HG03095 (cell line): Measurements from ENCODE around the gene GPR37L1.
"Not testable (repeated sequence)": the region's sequence is repeated elsewhere in the genome, so short reads cannot be mapped to it uniquely, and the experiment has no call there.

Experiments used
- ATAC-seq: cut with Tn5 transposase; IDR thresholded peaks from one replicate; pipeline ENCODE4 v1.9.1; 2021; ENCODE audit warnings: moderate library complexity; ENCODE audit not compliant: unreplicated experiment

The GPR37L1 gene

DNA sequence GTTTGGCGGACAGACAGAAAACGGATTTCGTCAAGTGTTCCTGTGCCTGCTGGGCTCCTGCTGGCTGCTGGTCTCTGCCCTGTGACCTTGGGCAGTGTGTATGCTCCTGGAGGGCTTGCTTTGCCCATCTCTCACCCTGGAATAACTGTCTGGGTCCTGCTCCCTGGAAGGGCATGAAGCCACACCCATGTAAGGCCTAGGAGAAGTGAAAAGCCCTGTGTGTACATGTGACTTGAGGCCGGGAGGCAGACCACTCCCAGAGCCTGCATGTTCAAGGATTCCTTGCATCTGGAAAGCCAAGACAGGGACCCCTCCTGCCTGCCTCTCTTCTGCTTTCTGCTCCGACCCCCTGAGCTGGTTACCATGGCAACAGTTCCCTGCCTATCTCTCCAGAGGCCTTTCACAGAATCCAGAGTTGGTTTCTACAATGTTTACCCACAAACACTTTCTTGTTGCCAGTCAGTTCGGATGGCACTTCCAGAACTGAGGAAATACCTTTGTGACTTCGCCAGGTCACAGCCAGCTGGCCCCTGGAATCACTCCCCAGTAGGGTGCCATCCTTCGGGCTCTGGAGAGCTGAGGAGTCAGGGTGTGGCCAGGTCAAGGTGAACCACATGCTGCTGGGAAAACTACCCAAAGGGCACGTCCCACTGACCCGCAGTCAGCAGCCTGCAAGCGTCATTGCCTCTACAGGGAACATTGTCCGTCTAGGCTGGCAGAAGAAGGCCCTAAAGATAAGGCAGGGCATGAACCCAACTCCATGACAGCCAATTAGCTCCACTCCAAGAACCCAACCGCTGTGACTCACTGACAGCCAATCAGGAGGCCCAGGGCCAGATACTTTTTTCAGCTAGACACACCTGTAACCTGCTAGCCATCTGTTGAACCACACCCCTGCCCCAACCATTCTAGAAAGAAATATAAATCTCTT lies 14.7 kb upstream of the GPR37L1 start:
- no peak for ATAC-seq

- no peak for ATAC-seq
Observed at GRCh38 chr1:202110977-202111376, 11.7 kb upstream of the GPR37L1 start.

- not testable (repeated sequence) for ATAC-seq
Observed at GRCh38 chr1:202111589-202111988, 11.1 kb upstream of the GPR37L1 start.

- no peak for ATAC-seq
Observed at GRCh38 chr1:202112859-202113689, 9.6 kb upstream of the GPR37L1 start.

DNA sequence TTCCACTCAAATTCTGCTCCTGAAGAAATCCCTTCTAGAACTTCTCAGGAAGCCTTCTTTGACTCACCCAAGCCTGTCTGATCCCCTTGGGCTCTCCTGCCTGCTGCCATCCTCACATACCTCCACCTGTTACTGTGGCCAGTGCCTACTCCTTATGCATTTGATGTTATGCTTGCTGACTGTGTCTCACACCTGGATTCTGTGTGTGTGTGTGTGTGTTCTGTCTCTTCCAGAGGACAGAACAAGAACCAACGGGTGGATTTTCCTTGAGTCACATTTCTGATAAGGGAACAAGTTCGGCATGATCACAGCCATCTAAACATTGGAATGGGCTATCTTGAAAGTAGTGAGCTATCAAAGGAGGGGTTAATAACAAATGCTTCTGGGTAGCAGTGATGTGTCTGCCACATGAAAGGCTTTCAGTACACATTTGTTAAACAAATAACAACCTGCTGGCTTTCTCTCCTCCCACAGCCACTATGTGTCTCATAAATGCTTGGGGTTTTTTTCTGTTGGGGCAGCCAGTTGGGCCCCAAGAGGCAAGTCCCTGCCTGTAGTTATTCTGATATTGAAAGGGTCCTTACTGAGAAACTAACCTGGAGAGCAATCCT lies 8.9 kb upstream of the GPR37L1 start:
- no peak for ATAC-seq

DNA sequence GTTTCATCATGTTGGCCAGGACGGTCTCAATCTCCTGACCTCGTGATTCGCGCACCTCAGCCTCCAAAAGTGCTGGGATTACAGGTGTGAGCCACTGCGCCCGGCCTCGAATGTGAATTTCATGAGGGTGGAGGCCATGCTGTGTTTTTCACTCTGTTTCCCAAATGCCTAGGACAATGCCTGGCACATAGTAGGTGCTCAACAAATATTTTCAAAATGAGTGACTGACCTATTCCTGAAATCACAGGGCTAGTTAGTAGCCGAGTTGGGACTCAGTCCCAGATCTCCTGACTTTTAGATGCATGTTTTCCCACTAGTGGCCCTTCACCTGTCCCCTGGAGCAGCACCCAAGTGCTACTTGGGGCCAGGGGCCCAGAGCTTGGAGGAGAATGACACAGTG lies 6.4 kb upstream of the GPR37L1 start:
- no peak for ATAC-seq

DNA sequence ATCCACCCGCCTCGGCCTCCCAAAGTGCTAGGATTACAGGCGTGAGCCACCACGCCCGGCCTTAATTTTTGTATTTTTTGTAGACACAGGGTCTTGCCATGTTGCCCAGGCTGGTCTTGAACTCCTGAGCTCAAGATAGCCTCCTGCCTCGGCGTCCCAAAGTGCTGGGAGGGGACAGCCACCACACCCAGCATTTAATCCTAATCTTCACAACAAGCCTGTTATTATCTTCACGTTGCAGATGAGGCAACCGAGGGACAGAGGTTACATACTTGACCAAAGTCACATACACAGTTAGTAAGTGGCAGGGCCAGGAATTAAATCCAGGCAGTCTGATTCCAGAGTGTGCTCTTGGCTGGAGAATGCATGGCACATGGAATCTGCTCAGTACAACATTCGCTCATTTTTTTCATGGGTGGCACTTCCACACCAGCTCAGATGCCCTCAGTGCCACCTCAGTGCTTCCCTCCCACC lies 4.8 kb upstream of the GPR37L1 start:
- ATAC-seq = no peak

DNA sequence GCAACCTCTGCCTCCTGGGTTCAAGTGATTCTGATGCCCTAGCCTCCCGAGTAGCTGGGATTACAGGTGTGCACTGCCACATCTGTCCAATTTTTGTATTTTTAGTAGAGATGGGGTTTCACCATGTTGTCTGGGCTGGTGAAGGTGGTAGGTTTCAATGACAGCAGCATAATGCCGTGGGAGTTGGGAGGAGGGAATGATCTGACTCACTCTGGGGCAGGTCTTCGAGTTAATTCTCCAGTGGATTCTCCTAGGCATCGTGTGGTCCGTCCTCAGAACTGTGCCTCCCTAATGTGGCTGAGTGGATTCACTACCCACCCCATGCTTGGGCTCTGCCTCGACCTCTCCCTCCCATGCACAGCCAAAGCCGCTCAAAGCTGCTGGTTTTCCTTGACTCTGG lies 1.7 kb upstream of the GPR37L1 start:
- ATAC-seq = no peak

- no peak for ATAC-seq
Observed at GRCh38 chr1:202123336-202123813, 658 bp downstream of the GPR37L1 start.

DNA sequence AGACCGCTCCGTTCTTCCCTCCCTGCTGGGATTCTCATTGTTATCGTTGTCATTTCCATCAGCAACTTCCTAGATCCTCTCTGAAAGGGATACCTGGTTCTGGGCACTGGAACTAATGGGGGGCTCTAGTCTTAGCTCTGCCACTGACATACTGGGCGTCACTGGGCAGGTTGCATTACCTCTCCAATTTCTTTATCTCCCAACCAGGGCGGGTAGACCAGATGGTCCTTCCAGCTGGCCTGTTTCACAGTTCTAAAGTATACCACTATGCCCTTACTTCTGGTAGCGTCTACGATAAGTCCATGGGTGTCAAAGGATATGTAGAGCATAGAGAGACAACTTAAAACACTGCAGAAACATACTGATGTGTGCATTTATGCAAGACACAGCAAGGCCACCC lies 1.4 kb downstream of the GPR37L1 start:
- no peak for ATAC-seq

DNA sequence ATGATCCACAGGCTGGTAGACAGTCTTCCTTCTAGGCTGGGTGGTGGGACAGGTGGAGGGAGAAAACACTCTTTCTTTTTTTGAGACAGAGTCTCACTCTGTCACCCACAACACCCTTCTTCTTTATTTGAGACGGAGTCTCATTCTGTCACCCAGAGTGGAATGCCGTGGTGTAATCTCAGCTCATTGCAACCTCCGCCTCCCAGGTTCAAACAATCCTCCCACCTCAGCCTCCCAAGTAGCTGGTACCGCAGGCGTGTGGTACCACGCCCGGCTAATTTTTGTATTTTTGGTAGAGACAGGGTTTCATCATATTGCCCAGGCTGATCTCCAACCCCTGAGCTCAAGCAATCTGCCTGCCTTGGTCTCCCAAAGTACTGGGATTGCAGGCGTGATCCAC lies 2.9 kb downstream of the GPR37L1 start:
- ATAC-seq = no peak

DNA sequence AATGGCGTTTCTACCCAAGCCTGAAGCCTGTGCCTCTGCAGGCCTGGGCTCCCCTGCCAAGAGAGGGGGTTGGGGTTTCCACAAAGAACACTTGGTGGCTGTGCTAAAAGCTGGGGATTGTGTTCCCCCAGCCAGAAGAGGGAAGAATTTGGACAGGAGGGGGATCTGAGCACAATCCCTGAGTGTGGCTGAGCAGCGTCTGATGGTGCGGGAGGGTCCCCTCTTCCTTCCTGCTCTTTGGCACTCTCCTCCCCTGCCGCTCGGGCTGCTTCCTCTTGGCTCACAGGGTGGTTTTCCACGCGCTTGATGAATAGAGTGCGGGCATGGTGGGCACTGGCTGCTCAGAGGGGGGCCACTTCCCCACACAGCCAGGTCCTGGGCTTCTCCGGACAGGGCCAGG lies 3.7 kb downstream of the GPR37L1 start:
- ATAC-seq = no peak

DNA sequence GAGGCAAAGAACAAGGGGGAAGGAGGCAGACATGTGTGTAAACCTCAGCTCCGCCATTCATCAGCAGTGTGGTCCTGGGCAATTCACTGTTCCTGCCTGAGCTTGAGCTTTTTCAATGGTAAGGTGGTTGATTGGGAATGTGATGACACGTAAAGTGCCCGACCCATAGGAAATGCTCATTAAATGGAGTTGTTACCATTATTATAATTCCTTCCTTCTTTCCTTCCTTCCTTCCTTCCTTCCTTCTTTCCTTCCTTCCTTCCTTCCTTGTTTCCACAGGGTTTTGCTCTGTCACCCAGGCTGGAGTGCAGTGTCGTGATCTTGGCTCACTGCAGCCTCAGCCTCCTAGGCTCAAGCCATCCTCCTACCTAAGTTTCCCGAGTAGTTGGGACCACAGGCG lies 4.3 kb downstream of the GPR37L1 start:
- ATAC-seq = no peak

DNA sequence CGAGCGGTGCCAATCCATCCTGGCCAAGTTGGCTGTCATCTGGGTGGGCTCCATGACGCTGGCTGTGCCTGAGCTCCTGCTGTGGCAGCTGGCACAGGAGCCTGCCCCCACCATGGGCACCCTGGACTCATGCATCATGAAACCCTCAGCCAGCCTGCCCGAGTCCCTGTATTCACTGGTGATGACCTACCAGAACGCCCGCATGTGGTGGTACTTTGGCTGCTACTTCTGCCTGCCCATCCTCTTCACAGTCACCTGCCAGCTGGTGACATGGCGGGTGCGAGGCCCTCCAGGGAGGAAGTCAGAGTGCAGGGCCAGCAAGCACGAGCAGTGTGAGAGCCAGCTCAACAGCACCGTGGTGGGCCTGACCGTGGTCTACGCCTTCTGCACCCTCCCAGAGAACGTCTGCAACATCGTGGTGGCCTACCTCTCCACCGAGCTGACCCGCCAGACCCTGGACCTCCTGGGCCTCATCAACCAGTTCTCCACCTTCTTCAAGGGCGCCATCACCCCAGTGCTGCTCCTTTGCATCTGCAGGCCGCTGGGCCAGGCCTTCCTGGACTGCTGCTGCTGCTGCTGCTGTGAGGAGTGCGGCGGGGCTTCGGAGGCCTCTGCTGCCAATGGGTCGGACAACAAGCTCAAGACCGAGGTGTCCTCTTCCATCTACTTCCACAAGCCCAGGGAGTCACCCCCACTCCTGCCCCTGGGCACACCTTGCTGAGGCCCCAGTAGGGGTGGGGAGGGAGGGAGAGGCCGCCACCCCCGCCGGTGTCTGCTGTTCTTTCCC lies 5.3 kb downstream of the GPR37L1 start:
- no peak for ATAC-seq

- no peak for ATAC-seq
Observed at GRCh38 chr1:202129453-202130296, 7.0 kb downstream of the GPR37L1 start.

DNA sequence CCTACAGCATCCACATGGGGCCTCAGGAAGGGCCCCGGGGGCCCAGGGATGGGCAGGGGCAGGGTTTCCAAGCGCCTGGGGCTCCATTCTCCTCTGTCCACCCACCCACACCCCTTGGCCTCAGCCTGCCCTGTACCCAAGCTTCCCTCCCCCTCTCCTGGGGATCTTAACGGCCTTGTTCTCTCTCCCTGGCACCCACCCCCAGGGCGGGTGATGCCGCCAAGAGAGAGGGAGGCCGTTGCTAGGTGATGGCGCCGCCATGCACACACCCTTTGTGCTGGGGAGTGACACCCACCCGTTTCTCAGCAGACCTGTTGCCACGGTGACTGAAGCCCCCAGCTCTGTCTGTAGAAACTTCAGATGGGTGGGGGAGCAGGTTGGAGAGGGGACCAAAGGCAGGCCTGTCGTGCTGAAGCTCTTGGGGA lies 7.6 kb downstream of the GPR37L1 start:
- ATAC-seq = no peak

DNA sequence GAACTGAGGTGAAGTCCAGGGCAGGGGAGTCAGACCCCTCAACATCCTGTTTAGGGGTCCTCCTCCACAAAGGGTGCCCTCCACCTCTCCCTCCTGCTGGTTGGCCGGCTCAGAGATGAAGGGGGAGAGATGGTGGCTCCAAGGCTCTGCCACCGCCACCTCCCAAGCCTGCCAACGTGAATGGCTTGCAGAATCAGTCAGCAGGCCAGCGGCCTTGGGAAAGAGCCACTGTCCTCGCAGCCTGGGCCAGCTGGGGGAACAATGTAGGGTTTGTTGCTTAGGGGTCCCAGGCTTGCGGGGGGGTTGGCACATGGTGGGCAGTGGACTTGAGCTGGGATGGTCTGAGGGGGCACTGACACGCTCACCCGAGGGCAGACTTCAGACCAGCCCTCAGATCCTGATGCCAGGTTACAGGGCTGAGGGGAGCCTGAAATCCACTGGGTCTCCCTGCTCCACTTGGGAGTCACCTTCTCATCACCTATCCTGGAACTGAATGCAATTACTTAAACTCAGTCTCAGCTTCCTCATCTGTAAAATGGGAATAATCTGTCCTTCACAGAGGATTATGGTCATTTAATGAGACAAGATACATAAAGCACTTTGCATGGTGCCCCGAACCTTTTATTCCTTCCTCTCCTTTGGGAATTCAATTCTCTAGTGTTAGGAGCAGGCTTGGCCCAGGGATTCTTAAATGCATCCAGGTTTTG lies 8.3 kb downstream of the GPR37L1 start:
- no peak for ATAC-seq

GRCh38 chr1:202131956-202132821 lies 9.5 kb downstream of the GPR37L1 start:
- no peak for ATAC-seq
